H9 (cell line): ENCODE data around the gene RSBN1. TPM values are rescaled to one million over a fixed set of nuclear protein-coding genes. Genes with fewer than 3 reads are reported as not detected.

Experiments used
- DNase-seq: peaks from one replicate; pipeline ENCODE4 v3.0.0-alpha.2; 2017
- H2AFZ ChIP-seq: one replicate; pipeline ENCODE4 v1.6.1; 2013; ENCODE audit warnings: mild to moderate bottlenecking, low read length, control low read depth, moderate library complexity
- H2AK5ac ChIP-seq: 2 replicates; pipeline ENCODE4 v1.6.1; 2013; ENCODE audit warnings: low read length, control low read depth, mixed read lengths; ENCODE audit not compliant: insufficient read length
- H2BK120ac ChIP-seq: one replicate; pipeline ENCODE4 v1.6.1; 2013; ENCODE audit warnings: low read depth, mild to moderate bottlenecking, low read length, control low read depth, inconsistent platforms; ENCODE audit not compliant: poor library complexity, severe bottlenecking
- H2BK12ac ChIP-seq: 2 replicates; pipeline ENCODE4 v1.6.1; 2013; ENCODE audit warnings: low read length, control low read depth, mixed read lengths, low read depth; ENCODE audit not compliant: insufficient read length
- H2BK15ac ChIP-seq: 2 replicates; pipeline ENCODE4 v1.6.1; 2013; ENCODE audit warnings: low read depth, low read length, control low read depth
- H2BK20ac ChIP-seq: one replicate; pipeline ENCODE4 v1.6.1; 2013; ENCODE audit warnings: low read depth, mild to moderate bottlenecking, low read length, control low read depth, inconsistent platforms; ENCODE audit not compliant: poor library complexity, severe bottlenecking
- H2BK5ac ChIP-seq: 2 replicates; pipeline ENCODE4 v1.6.1; 2013; ENCODE audit warnings: low read length, control low read depth, mixed read lengths; ENCODE audit not compliant: insufficient read length
- H3K14ac ChIP-seq: 2 replicates; pipeline ENCODE4 v1.6.1; 2013; ENCODE audit warnings: low read length, control low read depth; ENCODE audit not compliant: insufficient read depth
- H3K18ac ChIP-seq: 2 replicates; pipeline ENCODE4 v1.6.1; 2013; ENCODE audit warnings: low read depth, mild to moderate bottlenecking, mixed read lengths, low read length, control low read depth; ENCODE audit not compliant: insufficient read length
- H3K23ac ChIP-seq: 2 replicates; pipeline ENCODE4 v1.6.1; 2013; ENCODE audit warnings: low read length, control low read depth, mixed read lengths, low read depth; ENCODE audit not compliant: insufficient read length
- H3K23me2 ChIP-seq: 2 replicates; pipeline ENCODE4 v1.6.1; 2013; ENCODE audit warnings: low read depth, mild to moderate bottlenecking, mixed read lengths, low read length, control low read depth; ENCODE audit not compliant: insufficient read length, poor library complexity, severe bottlenecking
- H3K27ac ChIP-seq: 2 replicates; pipeline ENCODE4 v1.5.1; 2013; ENCODE audit warnings: low read length, control low read depth, mixed read lengths, low read depth; ENCODE audit not compliant: insufficient read length
- H3K27me3 ChIP-seq: 2 replicates; pipeline ENCODE4 v1.6.1; 2013; ENCODE audit warnings: low read length, control low read depth, inconsistent platforms; ENCODE audit not compliant: insufficient read depth
- H3K4ac ChIP-seq: 2 replicates; pipeline ENCODE4 v1.6.1; 2013; ENCODE audit warnings: low read depth, mild to moderate bottlenecking, control low read depth, inconsistent platforms, low read length, moderate library complexity
- H3K4me1 ChIP-seq: 2 replicates; pipeline ENCODE4 v1.6.1; 2013; ENCODE audit warnings: low read length, control low read depth, inconsistent platforms; ENCODE audit not compliant: insufficient read depth
- H3K4me2 ChIP-seq: 2 replicates; pipeline ENCODE4 v1.6.1; 2013; ENCODE audit warnings: low read length, control low read depth, mixed read lengths; ENCODE audit not compliant: insufficient read length, insufficient read depth
- H3K56ac ChIP-seq: 2 replicates; pipeline ENCODE4 v1.6.1; 2013; ENCODE audit warnings: low read depth, mild to moderate bottlenecking, mixed read lengths, low read length, control low read depth; ENCODE audit not compliant: insufficient read length
- H3K79me1 ChIP-seq: 2 replicates; pipeline ENCODE4 v1.6.1; 2013; ENCODE audit warnings: low read depth, mild to moderate bottlenecking, moderate library complexity, low read length, control low read depth, inconsistent platforms; ENCODE audit not compliant: insufficient read depth, poor library complexity, severe bottlenecking
- H3K79me2 ChIP-seq: 2 replicates; pipeline ENCODE4 v1.6.1; 2013; ENCODE audit warnings: low read length, control low read depth, inconsistent platforms; ENCODE audit not compliant: insufficient read depth
- H3K9ac ChIP-seq: 2 replicates; pipeline ENCODE4 v1.6.1; 2013; ENCODE audit warnings: low read length, control low read depth, mixed read lengths; ENCODE audit not compliant: insufficient read length; ENCODE audit errors: extremely low read depth
- H3K9me3 ChIP-seq: one replicate; pipeline ENCODE4 v1.6.1; 2013; ENCODE audit warnings: low read depth, low read length, inconsistent platforms; ENCODE audit not compliant: control insufficient read depth
- H3T11ph ChIP-seq: one replicate; pipeline ENCODE4 v1.6.1; 2013; ENCODE audit warnings: mild to moderate bottlenecking, low read length, control low read depth, inconsistent platforms
- H4K20me1 ChIP-seq: one replicate; pipeline ENCODE4 v1.6.1; 2013; ENCODE audit not compliant: control insufficient read depth, insufficient read length, insufficient read depth
- H4K5ac ChIP-seq: 2 replicates; pipeline ENCODE4 v1.6.1; 2013; ENCODE audit warnings: low read depth, mild to moderate bottlenecking, mixed read lengths, low read length, control low read depth; ENCODE audit not compliant: insufficient read length
- H4K8ac ChIP-seq: replicated peaks from 2 replicates; pipeline ENCODE4 v1.6.1; 2013; ENCODE audit warnings: low read length, control low read depth, mixed read lengths, low read depth; ENCODE audit not compliant: insufficient read length
- H4K91ac ChIP-seq: 2 replicates; pipeline ENCODE4 v1.6.1; 2013; ENCODE audit warnings: low read depth, mild to moderate bottlenecking, moderate library complexity, mixed read lengths, low read length, control low read depth; ENCODE audit not compliant: insufficient read length
- H3K27ac Mint-ChIP-seq, 3 experiments: 2 replicates in 2 of 3; 3 replicates in 1 of 3; pipeline ENCODE4 v1.8.0; 2020 to 2021; ENCODE audit warnings: mixed read lengths in 3 of 3, mild to moderate bottlenecking in 1 of 3, moderate library complexity in 1 of 3
- H3K27me3 Mint-ChIP-seq: 2 replicates; pipeline ENCODE4 v1.8.0; 2021; ENCODE audit warnings: low read depth, mild to moderate bottlenecking, moderate library complexity, mixed read lengths
- H3K36me3 Mint-ChIP-seq, 3 experiments: 2 replicates in 2 of 3; 3 replicates in 1 of 3; pipeline ENCODE4 v1.8.0; 2020 to 2021; ENCODE audit warnings: low read depth in 3 of 3, mixed read lengths in 3 of 3; ENCODE audit not compliant: insufficient read depth in 1 of 3
- H3K4me1 Mint-ChIP-seq, 2 experiments: 2 replicates each; pipeline ENCODE4 v1.8.0; 2020; ENCODE audit warnings: mixed read lengths in 2 of 2
- H3K4me3 Mint-ChIP-seq, 2 experiments: 2 replicates in 1 of 2; 3 replicates in 1 of 2; pipeline ENCODE4 v1.8.0; 2020 to 2021; ENCODE audit warnings: mild to moderate bottlenecking in 2 of 2, mixed read lengths in 2 of 2, moderate library complexity in 1 of 2
- H3K9me3 Mint-ChIP-seq, 2 experiments: 2 replicates in 1 of 2; 3 replicates in 1 of 2; pipeline ENCODE4 v1.8.0; 2020; ENCODE audit warnings: mild to moderate bottlenecking in 2 of 2, mixed read lengths in 2 of 2, moderate library complexity in 1 of 2
- CTCF ChIP-seq: fragments of 200-600 bp; sonication (generic); conservative IDR thresholded peaks from 3 replicates; pipeline ENCODE4 v1.8.0; 2021; ENCODE audit warnings: antibody characterized with exemption, mild to moderate bottlenecking
- WGBS: extraction: QIAGEN DNeasy Blood & Tissue Kit; methylation state at CpG from one replicate; pipeline ENCODE4 v1.1.7; 2013; ENCODE audit warnings: missing lambda C conversion rate, low lambda C conversion rate, mixed read lengths; ENCODE audit not compliant: insufficient read length; ENCODE audit errors: extremely low coverage; 5-methylcytosine and 5-hydroxymethylcytosine counted together
- total RNA-seq: library from RNA; stranded (reverse); gene quantifications from 2 replicates; pipeline ENCODE4 v1.2.1, GENCODE V29; 2021

RSBN1 gene
- total RNA-seq, 1 experiment from 2014 or later, result 11.0 TPM

DNA sequence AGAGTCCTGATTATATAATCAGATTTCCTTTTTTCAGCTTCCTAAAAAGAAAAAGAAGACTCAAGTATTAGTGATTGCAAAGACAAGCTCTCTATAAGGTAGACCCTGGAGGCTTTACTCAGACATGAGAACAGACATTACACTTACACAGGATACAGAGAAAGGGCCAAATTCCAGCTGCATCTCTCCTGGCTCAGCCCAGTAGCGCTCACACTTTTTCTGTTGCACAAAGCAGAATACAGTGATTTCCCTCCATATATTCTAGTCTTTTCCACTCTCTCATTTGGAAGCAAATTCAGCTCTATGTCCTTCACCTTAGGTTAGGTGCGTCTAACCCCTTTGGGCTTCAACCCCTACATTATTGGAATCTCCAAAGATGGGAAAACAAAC is 44.1 kb upstream of the RSBN1 start:
- H3T11ph ChIP-seq, result no peak overlapping the region
- no peaks in the 10 kb centered on the region for H3K79me2 ChIP-seq
- H4K5ac ChIP-seq, result no peak overlapping the region
- H3K27me3 ChIP-seq, result no peaks in the 10 kb centered on the region
- H3K18ac ChIP-seq, result no peak overlapping the region
- H2BK20ac ChIP-seq, result no peak overlapping the region
- H2BK120ac ChIP-seq, result no peak overlapping the region
- no peak overlapping the region for H2BK12ac ChIP-seq
- no peak overlapping the region for H3K9ac ChIP-seq
- no peaks in the 10 kb centered on the region for H3K36me3 Mint-ChIP-seq
- no peaks in the 10 kb centered on the region for H3K9me3 ChIP-seq
- no peak for DNase-seq
- no CpG with 5 or more reads among the region's 2 CpGs for WGBS
- H2AK5ac ChIP-seq, result no peak overlapping the region
- H2AFZ ChIP-seq, result no peak overlapping the region
- H4K8ac ChIP-seq, result no peak overlapping the region
- no peak overlapping the region for H3K4me3 Mint-ChIP-seq
- H3K27ac Mint-ChIP-seq, result peak overlapping the region in 1 of 3 experiments; percentile 37; a peak in 1 of 7 replicates
- no peaks in the 10 kb centered on the region for H4K20me1 ChIP-seq
- H3K23me2 ChIP-seq, result no peaks in the 10 kb centered on the region
- no peaks in the 10 kb centered on the region for H3K79me1 ChIP-seq
- no peak overlapping the region for H3K14ac ChIP-seq
- no peak overlapping the region for H2BK15ac ChIP-seq
- no peak overlapping the region for H3K4ac ChIP-seq
- H3K4me2 ChIP-seq, result no peak overlapping the region
- H3K23ac ChIP-seq, result no peak overlapping the region
- H3K9me3 Mint-ChIP-seq, result no peaks in the 10 kb centered on the region
- no peak overlapping the region for H3K56ac ChIP-seq
- no peaks in the 10 kb centered on the region for H3K4me1 ChIP-seq
- no peak for TF ChIP-seq CTCF
- H2BK5ac ChIP-seq, result no peak overlapping the region
- no peaks in the 10 kb centered on the region; a peak in 1 of 4 replicates for H3K4me1 Mint-ChIP-seq
- no peaks in the 10 kb centered on the region for H3K27me3 Mint-ChIP-seq
- no peak overlapping the region for H3K27ac ChIP-seq
- H4K91ac ChIP-seq, result no peak overlapping the region
